HG02610 (cell line): ENCODE data around the gene AXIN1.
"Not testable (repeated sequence)": the region's sequence is repeated elsewhere in the genome, so short reads cannot be mapped to it uniquely, and the experiment has no call there.

Experiments
- ATAC-seq: cut with Tn5 transposase; IDR thresholded peaks from one replicate; pipeline ENCODE4 v1.9.1; 2021; ENCODE audit warnings: mild to moderate bottlenecking, moderate library complexity; ENCODE audit not compliant: unreplicated experiment

AXIN1 gene

DNA sequence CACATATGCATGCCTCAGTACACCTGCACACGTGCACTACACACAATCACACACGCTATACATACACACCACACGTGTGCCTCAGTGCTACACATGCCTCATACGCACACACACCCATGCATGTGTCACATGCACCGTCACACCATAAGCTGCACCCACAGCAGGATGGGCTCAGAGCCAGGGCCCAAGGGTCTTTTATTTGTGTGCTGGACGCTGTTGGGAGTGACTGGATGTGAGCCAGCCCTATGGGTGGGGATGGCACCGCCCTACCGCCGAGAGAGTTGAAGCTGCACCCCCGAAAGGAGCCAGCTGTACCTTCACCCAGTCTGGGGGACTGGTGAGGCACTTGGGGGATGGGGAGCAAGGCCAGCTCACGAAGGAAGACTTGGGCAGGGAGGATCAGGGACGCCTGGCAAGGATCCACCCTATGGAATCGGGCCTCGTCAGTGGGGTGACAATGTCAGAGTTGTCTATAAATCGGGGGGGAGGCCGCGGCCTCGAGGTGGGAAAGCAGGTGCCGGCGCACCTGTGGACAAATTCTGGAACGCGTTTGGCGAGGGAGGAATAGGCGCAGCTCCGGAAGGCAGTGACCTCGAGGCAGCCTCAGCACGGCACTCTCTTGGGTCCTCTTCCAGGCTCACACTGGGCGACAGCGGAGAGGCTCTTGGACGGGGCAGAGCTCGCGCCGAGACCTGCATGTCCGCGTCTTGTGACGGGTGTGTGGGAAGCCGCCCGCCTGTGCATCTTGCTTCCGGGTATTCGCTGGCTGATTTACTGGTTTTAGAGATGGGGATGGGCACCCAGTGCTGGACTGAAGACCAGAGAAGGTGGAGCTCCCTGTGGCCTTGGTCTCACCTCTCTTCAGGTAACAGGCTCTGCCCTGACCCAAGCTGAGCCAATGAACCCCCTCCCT, 84.1 kb downstream of the AXIN1 start:
- no peak for ATAC-seq

DNA sequence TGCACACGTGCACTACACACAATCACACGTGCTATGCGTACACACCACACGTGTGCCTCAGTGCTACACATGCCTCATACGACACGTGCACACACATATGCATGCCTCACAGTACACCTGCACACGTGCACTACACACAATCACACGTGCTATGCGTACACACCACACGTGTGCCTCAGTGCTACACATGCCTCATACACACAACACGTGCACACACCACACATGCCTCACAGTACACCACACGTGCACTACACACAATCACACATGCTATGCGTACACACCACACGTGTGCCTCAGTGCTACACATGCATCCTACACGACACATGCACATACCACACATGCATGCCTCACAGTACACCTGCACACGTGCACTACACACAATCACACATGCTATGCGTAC, 85.0 kb downstream of the AXIN1 start:
- ATAC-seq, result not testable (repeated sequence)

DNA sequence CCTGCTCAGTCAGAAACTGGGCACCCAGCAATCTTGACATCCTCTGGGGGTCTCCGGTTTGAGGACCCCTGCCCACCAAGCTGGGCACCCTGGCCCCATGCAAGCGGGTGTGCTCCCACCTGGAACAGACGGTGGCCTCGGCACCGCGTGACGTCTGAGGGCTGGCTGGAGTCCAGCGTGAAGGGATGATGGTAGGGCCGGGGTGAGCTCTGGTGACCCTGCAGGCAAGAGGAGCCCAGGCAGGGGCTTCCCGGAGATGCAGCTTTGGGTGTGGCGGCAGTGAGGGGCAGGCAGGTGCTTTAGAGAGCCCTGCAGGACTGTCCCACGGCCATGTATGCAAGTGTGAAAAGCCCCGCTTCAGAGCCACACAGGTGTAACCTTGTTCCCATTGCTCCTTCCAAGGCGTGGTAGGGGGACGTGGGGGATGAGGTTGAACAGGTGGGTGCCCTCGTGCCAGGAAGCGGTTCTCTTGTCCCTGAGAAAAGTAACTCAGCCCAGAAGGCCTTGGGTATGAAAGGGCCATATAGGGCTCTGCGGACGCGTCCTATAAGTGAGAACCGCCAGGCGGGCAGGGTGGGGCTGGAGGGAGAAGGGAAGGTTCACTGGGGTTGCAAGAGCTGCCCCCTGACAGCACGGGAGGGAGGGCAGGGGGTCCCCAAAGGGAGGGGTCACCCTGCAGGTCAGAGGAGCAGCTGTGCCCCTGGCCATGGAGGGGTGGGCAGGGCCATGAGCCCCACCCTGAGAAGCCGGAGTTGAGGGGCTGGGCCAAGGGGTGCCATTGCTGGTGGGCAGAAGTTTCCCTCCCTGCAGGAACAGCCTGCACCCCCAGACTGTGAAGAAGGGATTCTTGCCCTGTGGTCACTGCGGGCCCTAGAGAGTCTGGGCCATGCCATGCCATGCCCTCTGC, 86.0 kb downstream of the AXIN1 start:
- ATAC-seq, result no peak

DNA sequence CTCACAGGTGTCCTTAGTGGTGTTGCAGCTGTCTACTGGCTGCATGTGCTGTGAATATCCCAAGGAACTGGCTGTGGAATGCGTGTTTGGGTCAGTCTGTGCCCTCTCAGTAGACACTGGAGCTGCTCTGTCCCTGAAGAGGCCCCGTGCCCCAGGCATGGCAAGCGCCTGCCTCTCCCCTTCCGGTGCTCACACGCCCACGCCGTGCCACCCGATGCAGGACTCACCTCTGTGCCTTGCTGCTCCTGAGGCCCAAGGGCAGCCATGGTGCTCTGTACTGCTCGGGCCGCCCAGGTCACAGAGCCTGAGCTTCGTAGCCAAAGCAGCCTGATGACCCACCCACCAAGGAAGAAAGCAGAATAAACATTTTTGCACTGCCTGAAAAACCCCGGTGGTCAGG, 86.8 kb downstream of the AXIN1 start:
- ATAC-seq, result no peak

DNA sequence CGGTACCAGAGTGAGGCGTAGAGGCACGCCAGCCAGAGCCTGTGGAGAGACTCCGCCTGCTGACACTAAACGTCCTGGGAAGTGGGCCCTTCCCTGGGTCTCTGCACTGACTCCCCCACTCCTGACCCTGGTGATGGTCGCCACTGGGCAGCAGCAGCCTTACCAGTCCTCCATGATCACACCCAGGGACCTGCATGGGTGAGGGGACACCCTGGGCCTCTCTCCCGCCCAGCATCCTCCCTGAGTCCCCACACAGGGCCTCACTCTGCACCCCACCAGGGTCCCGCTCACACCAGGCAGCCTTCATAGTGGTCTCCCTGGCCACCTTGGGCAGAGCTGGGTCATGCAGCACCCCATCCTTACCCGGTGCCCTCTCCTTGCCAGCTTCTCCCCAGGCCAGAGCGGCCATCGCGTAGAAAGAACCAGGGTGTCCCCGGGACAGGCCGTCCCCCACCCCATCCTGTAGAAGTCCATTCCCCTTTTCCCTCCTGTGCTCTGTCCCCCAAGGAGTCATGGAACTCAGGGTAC, 87.5 kb downstream of the AXIN1 start:
- no peak for ATAC-seq

DNA sequence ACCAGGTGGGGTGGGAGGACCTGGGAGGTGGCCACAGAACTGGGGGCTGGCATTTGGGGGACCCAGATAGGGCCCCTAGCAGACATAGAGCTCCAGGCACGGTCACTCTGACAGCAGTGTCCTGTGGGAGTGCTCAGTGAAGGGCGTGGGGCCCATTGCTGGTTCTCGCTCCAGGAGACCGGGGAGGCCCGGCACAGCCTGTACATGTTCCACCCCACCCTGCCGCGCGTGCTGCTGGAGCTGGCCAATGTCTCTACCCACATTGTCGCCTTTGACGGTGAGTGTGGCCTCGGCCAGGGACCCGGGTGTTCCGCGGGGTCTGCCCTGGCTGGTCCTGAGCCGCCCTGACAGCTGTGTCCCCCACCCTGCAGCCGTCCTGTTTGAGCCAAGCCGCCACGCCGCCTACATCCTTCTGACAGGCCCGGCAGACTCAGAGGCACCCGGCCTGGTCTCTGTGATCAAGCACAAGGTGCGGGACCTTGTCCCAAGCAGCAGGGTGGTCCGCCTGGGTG, 88.0 kb downstream of the AXIN1 start:
- ATAC-seq, result no peak

DNA sequence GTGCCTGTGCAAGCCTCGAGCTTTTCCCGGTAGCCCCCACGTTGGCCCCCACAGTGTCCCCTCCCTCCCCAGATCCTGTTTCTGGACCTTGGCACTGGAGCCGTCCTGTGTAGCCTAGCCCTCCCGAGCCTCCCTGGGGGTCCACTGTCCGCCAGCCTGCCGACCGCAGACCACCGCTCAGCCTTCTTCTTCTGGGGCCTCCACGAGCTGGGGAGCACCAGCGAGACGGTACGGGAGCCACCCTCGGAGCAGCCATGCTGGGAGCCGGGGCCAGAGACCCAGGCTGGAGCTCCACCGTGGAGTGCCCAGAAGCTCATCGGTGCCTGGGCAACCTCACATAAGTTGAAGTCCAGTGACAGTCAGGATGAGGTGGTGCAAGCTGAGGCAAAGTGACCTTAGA, 88.6 kb downstream of the AXIN1 start:
- no peak for ATAC-seq

DNA sequence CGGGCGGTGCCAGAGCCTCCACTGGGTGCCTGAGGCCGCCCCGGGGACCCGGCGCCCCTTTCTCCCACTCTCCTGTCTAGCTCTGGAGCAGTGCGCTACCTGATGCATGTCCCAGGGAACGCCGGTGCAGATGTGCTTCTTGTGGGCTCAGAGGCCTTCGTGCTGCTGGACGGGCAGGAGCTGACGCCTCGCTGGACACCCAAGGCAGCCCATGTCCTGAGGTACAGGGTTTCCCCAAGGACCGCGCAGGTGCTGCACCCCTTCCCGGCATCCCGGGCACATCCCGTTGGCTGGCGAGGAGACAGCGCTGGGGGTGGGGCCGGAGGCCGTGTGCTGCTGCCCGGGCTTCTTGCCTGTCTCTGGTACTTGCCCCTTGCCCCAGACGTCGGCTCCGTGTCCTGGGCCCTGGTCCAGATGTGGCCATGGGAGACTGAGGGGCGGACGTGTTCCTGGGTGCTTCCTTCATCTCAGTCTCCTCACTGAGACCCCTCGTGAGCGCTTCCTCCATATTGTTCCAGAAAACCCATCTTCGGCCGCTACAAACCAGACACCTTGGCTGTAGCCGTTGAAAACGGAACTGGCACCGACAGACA, 89.2 kb downstream of the AXIN1 start:
- no peak for ATAC-seq

DNA sequence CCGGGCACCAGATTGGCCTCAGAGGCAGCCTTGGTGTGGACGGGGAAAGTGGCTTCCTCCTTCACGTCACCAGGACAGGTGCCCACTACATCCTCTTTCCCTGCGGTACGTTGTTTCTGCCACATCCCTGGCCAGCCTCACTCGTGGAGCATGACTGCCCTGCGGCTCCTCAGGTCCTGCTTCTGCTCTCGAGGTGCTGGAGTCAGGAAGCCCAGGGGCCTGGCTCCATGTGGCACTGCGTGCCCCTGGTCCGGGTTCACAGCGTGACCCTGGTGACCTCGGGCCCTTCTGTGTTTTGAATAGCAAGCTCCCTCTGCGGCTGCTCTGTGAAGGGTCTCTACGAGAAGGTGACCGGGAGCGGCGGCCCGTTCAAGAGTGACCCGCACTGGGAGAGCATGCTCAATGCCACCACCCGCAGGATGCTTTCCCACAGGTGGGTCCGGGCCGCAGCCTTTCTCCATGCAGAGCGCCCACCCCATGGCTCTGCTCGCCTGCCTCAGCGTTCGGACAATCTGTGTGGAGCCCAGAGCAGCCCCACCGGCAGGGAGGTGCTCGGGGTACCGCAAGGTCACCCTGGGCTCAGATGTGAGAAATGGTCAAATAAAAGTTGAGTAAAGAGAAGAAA, 90.3 kb downstream of the AXIN1 start:
- no peak for ATAC-seq

DNA sequence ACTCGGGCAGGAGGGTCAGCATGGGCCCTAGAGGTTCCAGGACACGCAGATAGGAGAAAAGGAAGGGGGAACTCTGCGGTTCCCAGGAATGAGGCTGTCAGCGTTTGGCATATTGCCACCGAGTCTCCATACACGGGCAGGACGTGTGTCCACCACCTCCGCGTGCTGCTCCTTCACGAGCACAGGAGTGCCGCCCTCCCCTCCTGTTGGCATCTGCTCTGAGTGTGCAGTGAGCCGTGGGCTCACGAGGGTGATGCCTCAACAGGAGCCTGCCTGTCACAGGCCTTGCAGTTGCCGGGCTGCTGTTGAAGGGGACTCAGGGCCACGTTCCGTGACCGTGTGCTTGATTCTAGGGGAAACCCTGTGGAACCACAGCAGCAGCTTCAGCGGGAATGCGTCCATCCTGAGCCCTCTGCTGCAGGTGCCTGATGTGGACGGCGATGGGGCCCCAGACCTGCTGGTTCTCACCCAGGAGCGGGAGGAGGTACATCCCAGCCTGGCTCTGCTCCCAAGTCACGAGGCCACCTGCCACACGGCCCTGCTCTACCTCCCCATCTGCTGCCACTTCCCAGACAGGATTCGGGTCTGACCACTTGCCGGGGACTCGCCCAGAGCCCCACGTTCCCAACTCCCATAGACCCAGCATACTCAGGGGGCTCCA, 91.4 kb downstream of the AXIN1 start:
- ATAC-seq, result no peak

DNA sequence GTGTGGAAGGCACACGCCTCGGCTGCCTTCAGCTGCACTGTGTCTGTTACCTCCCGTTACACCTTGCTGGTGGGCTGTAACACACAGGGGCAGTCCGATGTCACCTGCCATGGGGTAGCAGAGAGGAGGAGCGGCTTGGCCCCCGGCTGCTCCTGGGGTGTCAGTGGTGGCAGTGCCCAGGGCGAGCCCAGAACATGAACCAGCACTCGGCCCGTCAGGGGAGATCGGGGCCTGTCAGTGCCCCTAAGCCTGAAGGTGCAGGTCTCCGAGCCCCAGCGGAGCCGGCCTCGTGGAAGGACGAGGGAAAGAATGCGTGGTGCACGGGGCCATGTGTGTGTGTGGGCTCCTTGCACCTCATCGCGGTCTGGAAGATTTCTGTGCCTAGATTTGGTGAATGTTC, 92.2 kb downstream of the AXIN1 start:
- ATAC-seq, result no peak

DNA sequence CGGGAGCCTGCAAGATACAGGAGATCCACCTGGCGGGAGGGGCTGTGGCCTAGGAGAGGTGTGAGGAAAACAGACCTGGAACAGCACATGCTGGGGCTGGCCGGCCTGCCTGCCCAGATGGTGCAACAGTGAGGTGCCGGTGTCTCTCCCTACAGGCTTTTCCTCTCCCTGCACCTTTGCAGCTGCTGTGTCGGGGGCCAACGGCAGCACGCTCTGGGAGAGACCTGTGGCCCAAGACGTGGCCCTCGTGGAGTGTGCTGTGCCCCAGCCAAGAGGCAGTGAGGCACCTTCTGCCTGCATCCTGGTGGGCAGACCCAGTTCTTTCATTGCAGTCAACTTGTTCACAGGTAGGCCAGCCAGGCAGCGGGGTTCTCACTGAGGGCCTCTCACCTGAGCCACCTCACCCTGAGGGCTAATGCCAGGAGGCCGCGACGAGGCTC, 92.7 kb downstream of the AXIN1 start:
- no peak for ATAC-seq

DNA sequence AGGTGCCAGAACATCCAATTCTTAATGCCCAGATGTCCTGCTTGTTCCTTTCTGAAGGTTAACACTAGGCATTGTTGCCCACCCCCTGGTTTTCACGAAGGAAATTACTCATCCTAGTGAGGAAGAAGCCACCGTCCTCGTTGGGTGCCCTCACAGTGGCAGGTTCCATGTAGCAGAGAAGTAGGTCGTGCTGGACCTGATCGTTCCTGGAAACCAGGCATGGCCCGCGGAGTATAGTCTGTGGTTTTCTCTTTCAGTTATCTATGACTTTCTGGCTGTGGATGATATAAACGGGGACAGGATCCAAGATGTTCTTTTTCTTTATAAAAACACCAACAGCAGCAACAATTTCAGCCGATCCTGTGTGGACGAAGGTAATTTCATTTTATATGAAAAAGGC, 93.3 kb downstream of the AXIN1 start:
- ATAC-seq, result no peak

DNA sequence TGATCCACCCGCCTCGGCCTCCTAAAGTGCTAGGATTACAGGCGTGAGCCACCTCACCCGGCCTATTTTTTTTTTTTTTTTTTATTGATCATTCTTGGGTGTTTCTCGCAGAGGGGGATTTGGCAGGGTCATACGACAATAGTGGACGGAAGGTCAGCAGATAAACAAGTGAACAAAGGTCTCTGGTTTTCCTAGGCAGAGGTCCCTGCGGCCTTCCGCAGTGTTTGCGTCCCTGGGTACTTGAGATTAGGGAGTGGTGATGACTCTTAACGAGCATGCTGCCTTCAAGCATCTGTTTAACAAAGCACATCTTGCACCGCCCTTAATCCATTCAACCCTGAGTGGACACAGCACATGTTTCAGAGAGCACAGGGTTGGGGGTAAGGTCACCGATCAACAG, 94.4 kb downstream of the AXIN1 start:
- ATAC-seq, result not testable (repeated sequence)

DNA sequence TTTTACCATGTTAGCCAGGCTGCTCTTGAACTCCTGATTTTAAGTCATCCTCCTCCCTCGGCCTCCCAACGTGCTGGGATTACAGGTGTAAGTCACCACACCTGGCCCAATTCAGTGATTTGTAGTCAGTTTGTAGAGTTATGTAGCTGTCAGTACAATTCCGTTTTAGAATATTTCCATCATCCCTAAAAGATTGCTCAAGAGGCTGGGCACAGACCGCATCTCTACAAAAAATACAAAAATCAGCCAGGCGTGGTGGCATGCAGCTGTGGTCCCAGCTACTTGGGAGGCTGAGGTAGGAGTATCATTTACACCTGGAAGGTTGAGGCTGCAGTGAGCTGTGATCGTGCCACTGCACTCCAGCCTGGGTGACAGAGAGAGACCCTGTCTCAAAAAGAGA, 97.3 kb downstream of the AXIN1 start:
- ATAC-seq, result no peak

DNA sequence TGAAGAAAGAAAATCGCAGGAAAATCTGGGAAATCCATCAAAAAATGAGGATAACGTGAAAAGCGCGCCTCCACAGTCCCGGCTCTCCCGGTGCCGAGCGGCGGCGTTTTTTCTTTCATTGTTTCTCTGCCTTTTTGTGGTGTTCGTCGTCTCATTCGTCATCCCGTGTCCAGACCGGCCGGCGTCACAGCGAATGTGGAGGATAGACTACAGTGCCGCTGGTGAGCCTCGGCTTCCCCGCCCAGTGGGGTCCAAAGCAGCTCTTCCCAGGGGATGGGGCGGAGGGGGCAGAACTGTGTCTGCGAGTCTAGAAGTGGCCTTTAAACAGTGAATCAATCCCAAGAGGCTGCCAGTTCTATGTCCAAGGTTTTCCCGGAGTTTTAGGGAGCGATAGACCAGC, 98.1 kb downstream of the AXIN1 start:
- ATAC-seq, result no peak

DNA sequence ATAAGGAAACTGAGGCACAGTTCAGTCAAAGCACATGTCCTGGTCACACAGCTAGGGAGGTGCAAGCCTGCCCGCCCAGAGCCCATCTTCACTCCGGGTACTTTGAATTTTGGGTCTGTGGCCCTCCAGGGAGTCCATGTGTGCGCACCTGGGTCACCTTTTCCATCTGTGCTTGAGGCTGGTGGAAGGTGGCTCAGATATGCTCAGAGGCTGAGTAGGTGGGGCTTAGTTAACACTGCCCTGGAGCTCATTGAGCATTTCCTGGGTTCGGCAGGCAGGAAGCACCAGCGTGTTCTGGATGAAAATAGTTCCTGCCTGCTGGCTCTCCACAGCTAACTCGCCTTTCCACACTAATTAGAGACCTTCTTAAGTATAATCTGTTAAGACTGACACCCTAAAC, 98.7 kb downstream of the AXIN1 start:
- ATAC-seq, result no peak

DNA sequence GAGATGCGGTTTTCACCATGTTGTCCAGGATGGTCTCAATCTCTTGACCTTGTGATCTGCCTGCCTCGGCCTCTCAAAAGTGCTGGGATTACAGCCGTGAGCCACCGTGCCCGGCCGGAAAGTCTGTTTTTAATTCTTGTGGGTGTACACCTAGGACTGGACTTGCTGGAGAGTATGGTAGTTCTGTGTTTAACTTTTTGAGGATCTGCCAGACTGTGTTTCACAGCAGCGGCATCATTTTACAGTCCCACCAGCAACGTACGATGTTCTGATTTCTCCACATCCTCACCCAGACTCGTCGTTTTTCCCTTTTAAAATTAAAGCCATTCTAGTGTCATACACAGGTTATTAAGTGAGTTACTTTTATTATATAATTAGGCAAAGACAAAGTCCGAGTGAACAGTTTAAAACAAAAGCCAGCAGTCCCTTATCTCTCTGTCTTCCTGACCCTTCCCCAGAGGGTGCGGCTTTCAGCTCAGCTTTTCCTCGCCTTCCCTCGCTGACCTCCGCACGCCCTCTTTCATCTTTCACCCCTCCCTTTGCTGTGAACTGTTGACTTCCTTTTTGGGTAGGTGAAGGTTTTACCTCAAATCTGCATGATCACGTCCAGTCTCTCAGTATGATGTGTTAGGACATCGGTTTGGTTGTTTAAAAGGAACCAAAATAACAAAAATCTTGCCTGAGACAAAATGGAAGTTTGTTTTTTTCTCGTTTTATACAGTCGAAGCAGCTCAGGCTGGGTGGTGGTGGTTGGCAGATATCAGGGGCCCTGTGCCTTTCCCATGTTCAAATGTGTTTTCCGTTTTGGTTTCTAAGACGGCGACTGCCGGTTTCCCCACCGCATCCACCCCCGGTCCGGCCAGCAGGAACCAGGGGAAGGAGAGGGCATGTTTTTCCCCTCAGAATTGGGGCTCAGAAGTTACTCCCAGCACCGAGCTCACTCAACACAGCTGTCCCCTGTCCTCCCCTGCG, 99.9 kb downstream of the AXIN1 start:
- ATAC-seq, result no peak

DNA sequence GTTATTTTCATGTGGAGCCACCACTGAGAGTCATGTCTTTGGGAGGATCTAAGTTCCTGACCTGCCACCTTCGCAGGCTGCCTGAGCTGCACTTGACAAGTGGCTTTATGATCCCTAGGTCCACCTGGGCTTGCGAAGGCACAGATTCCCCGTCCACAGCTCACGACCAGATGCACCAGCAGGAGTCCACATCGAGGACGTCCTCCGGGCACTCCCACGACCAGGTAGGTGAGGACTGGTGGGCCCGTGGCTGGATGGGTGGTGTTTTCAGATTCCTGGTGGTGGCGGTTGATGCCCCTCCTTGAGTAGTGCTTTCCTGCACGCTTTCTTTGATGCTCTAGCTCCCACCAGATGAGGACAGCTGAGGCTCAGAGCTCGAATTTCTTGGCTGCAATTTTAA, 103.1 kb downstream of the AXIN1 start:
- no peak for ATAC-seq
